Right ventricle myocardium inferior (tissue), 1 donor: ENCODE data around the gene CRABP2. TPM values are rescaled to one million over a fixed set of nuclear protein-coding genes. Genes with fewer than 3 reads are reported as not detected.

ENCODE experiments used
- ATAC-seq: fragments of 200-7000 bp; cut with Tn5 transposase; one replicate; pipeline ENCODE4 v1.9.1; 2020; ENCODE audit warnings: mild to moderate bottlenecking, moderate library complexity
- DNase-seq: peaks from one replicate; pipeline ENCODE4 v3.0.0; 2021; ENCODE audit errors: missing footprints
- intact Hi-C: fragments of 100-400 bp; cut with DNase I; formaldehyde crosslinking; loops from one replicate; pipeline ENCODE4 v1.11.0; 2022
- total RNA-seq: library from RNA; stranded (reverse); fragmentation: NEBNext Ultra II Directional; extraction: Animal tissue kit (Norgen Biotek cat#: 25700); gene quantifications from one replicate; pipeline ENCODE4 v1.2.1, GENCODE V29; 2021
- donor health status: DM: no; HTN: yes; CAD: no; lungs with severe emphysema.

CRABP2 gene
- total RNA-seq, 1 donor from 2014 or later, result not detected

DNA sequence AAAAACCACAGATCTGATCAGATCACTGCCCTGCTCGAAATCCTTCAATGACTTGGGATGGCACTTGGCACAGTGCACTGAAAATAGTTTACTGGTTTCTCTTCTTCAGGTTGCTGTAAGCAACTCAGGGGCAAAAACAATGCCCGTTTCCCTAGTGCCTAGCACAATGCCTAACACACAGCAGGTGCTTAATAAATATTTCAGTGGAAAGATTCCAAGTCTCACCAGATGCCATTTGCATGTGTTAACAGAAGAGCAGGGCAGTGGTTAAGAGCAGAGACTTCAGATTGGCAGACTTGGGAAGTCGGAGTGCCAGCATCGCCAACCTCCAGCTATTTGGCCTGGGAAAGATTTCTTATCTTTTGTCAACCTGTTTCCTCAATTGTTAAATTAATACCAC, 12.0 kb upstream of the CRABP2 start:
- no peak for ATAC-seq
- intact Hi-C loops, result no loop called here
- DNase-seq, result peak; percentile 5

GRCh38 chr1:156714830-156715229, 9.4 kb upstream of the CRABP2 start:
- intact Hi-C loops, result no loop called here
- no peak for ATAC-seq

GRCh38 chr1:156712626-156713025, 7.2 kb upstream of the CRABP2 start:
- intact Hi-C loops, result no loop called here
- ATAC-seq, result no peak

More at GRCh38 chr1:156714830-156715229, 9.4 kb upstream of the CRABP2 start:
- DNase-seq, result no peak

DNA sequence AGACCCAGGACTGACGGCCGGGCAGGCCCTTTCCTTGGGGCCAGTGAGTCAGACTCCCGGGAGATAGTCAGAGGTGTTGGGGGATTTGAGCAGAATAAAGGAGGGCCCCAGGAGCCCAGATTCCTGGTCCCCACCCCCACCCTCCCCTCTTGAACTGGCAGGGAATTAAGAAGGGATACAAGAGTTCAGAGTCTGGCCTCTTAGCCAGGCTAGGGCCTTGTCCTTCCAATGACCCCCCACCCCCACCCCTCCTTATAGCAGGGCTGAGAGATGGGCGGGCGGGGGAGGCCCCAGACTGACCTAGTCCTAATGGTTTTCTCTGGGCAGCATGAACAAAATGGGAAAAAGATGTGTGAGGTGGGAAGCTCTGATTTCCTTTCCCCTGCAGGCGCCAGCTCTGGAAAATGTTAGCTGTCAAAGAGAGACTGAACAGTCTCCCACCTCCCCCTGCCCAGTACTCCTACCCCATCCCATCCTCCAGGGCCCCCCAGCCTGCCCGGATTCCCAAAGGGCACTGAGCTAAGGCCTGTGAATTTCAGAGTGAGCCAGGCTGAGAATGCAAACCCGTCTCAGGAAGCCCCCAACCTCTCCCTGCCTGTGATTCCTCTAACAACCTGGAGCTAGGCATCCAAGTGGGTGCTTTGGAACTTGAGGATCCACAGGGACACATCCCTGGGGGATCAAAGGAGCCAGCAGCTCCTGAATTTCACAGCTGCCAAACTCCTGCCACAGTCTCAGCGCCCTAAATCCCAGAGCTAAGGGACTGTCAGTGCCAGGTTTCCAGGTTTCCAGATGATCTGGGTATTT, 5.8 kb upstream of the CRABP2 start:
- DNase-seq, result no peak
- no peak for ATAC-seq
- intact Hi-C loops, result no loop called here

More at GRCh38 chr1:156712626-156713025, 7.2 kb upstream of the CRABP2 start:
- DNase-seq, result peak; percentile 20

DNA sequence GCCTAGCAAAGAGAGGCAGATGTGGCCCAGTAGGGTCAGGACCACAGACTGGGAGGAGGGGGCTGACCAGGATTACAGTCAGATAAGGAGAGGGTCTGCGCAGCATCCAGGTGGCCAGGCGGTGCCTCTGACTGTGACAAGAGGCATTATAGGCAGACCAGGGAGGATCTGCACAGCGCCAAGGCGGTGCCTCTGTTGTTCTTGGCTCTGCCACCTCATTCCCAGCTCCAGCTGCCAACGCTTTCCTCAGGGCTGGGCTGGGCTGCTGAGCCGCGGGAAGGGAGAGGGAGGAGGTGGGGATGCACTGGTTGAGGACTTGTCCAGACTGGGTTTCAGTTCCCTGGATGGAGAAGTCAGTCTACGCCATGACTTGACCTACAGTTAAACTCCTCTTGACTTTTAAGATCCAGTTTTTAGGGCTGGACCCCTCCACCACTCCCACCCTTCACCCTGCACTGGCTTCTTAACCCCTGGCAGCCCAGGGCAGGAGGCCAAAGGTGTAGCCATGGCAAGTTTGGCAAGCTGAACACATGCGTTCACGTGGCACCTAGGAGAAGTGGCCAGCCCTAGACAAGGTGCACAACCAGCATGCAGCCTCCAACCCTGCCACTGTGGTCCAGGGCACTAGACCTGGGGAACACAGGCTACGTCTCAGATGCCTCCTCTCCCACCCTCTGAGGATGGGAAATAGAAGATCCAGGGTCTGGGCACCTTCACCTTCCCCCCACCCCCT, 4.5 kb upstream of the CRABP2 start:
- intact Hi-C loops, result no loop called here
- ATAC-seq (peak; percentile 75), DNase-seq (no peak)

DNA sequence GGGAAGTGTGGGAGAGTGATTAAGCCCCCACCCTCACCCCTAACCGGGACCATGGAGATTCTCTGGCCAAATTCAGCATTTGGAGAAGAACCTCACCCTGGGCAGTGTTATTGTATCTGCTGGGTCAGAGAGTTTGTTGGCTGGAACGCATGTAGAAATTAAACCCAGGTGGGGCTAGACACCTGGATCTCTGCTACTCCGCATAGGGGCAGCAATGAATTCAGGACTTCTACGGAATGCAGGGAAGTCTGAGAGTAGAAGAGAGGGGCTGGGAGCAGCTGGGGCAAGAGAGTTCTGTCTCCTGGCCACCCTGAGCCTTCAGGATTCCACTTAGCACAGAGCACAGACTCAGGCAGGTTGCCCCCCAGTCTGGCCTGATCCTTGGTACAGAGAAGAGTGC, 3.6 kb upstream of the CRABP2 start:
- intact Hi-C loops, result no loop called here
- DNase-seq (no peak), ATAC-seq (no peak)

- intact Hi-C loops, result no loop called here
- no peak for ATAC-seq
- no peak for DNase-seq
Observed at GRCh38 chr1:156708218-156708661, 2.9 kb upstream of the CRABP2 start.

- DNase-seq (peak; percentile 25), ATAC-seq (no peak)
- intact Hi-C loops, result no loop called here
Observed at GRCh38 chr1:156707417-156708217, 2.2 kb upstream of the CRABP2 start.

DNA sequence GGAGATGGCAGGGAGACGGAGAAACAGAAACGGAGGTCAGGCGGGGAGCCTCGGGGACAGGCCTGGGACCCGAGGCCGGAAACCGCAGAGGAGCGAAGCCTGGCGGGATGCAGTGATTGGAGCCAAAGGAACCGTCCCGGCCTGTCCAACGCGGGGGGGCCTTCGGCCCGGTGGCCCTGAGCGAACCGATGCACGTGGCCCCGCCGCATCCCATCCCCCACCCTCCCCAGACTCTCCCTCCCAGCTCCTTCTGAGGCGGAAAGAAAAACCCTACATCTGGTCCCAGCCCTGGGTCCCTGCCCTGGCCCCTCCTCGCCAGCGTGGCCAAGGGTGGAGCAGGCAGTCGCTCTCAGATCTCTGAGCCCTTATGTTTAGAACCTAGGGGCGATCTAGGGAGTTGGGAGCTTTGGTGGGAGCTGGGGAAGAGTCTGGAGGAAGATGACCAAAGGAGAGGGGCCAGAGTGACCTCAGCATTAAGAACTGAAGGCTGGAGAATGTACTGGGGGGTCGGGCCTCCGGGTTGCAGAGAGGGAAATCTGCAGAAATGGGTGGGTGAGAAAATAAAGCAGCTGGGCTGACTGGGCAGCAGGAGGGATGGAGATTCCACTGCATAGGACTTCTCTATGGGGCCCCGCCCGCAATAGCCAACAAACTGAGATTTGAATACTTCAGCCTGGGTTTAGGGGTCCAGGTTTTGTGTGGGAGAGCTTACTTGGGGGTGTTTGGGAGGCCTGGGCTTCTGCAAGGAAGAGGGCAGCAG, 1.5 kb upstream of the CRABP2 start:
- peak; percentile 68 for ATAC-seq
- intact Hi-C loops, result no loop called here
- peak; percentile 67 for DNase-seq

GRCh38 chr1:156705918-156706656, 704 bp upstream of the CRABP2 start:
- DNase-seq (peak; percentile 74), ATAC-seq (peak; percentile 55)
- intact Hi-C loops, result no loop called here

GRCh38 chr1:156704930-156705320, 458 bp downstream of the CRABP2 start:
- DNase-seq (peak; percentile 53), ATAC-seq (no peak)
- intact Hi-C loops, result no loop called here

- DNase-seq (peak; percentile 45), ATAC-seq (no peak)
- intact Hi-C loops, result no loop called here
Observed at GRCh38 chr1:156704166-156704711, 1.1 kb downstream of the CRABP2 start.

GRCh38 chr1:156703741-156704140, 1.6 kb downstream of the CRABP2 start:
- ATAC-seq (no peak), DNase-seq (no peak)
- intact Hi-C loops, result no loop called here

DNA sequence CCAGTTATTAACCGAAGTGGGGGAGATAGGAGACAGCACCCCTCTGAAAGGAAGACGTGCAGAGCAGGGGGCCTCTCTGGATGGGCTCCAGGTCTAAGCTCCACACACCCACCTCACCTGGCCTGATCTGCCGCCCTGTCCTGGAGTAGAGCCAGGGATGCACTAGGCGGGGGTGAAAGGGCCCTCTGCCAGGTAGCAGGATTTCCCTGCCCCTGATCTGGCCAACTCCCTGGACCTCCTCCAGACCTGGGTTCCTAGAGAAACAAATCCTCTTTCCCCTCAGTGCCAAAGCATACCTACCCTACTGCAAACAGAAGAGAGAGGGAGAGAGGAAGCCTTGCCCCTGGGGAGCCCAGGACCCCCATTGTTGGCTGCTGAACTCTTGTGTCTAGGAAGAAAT, 2.0 kb downstream of the CRABP2 start:
- intact Hi-C loops, result no loop called here
- ATAC-seq, result no peak
- peak; percentile 16 for DNase-seq

DNA sequence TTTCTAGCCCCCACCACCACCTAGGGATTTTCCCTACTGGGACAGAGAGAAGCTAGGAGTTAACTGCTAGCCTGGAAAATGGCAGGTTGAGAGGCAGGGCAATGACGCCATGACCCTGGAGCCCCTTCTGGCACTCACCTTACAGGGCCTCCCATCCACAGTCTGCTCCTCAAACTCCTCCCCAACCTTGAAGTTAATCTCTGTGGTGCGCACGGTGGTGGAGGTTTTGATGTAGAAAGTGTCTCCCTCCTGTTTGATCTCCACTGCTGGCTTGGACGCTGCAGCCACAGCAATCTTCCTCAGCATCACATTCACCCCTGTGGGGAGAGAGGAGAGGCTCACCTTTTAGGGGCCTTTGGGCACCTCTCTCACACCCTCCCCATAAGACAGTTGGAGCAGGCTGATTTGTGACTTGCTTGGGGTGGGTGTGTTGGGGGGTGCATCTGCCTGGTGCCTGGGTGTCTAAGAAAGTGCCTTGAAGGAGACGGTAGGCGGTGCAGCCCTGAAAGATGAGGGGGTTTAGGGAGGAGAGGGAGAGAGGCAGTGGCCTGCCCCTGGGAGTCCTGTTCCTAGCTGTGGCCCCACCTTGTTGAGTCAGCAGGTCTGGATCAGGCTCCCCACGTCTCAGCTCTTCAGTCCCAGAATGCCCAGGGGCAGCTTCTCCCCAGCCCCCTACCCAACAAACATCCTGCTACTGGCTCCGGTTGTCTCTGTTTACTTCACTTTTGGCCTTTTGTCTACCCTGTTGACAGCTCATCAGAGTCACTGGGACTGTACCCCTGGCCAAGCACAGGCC, 4.4 kb downstream of the CRABP2 start:
- DNase-seq (peak; percentile 5), ATAC-seq (no peak)
- intact Hi-C loops, result no loop called here

- no peak for ATAC-seq
- DNase-seq, result peak; percentile 16
- intact Hi-C loops, result no loop called here
Observed at GRCh38 chr1:156698995-156699394, 6.4 kb downstream of the CRABP2 start.

DNA sequence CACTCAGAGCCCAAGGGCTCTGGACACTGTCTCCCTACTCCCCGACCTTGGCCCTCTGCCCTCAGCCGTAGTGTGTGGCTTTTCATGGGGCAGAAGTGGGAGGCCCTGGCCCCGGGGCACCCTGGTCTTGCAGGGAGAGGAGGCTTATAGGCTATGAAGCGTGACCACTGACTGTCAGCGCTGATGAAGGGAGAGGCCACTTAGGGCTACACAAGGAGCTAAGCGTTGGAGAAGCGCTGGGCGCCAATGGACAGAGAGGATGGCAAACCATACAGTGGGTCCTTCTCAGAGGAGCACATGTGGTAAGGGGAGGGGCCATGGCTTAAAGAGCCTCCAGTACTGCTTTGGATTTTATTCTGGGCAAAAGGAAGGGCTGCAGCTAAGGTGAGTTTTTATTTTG, 7.9 kb downstream of the CRABP2 start:
- intact Hi-C loops, result no loop called here
- DNase-seq, result peak; percentile 16
- no peak for ATAC-seq
